ENCODE measurements around the gene MARCHF9.
"Not testable (repeated sequence)": the region's sequence is repeated elsewhere in the genome, so short reads cannot be mapped to it uniquely, and the experiment has no call there.

Gene MARCHF9

GRCh38 chr12:57754411-57755193 is at the start of gene MARCHF9:
Gene MARCHF9, plus strand, starts transcription at chr12:57755103. Its CDS starts 426 bp downstream, at chr12:57755529.
- DNase-seq, result peak; percentile 91

GRCh38 chr12:57707250-57707649 is 47.7 kb upstream of the MARCHF9 start:
- DNase-seq, result no peak

GRCh38 chr12:57708296-57708695 is 46.6 kb upstream of the MARCHF9 start:
- no peak for DNase-seq

- no peak for DNase-seq
Observed at GRCh38 chr12:57712701-57713100, 42.2 kb upstream of the MARCHF9 start.

GRCh38 chr12:57713209-57713608 is 41.7 kb upstream of the MARCHF9 start:
- no peak for DNase-seq

- DNase-seq, result not testable (repeated sequence)
Observed at GRCh38 chr12:57715036-57715748, 39.7 kb upstream of the MARCHF9 start.

GRCh38 chr12:57715786-57716185 is 39.1 kb upstream of the MARCHF9 start:
- DNase-seq, result no peak

- no peak for DNase-seq
Observed at GRCh38 chr12:57716305-57716704, 38.6 kb upstream of the MARCHF9 start.

- no peak for DNase-seq
Observed at GRCh38 chr12:57717131-57717530, 37.8 kb upstream of the MARCHF9 start.

- no peak for DNase-seq
Observed at GRCh38 chr12:57717846-57718640, 36.9 kb upstream of the MARCHF9 start.

GRCh38 chr12:57718641-57719528 is 36.0 kb upstream of the MARCHF9 start:
- DNase-seq, result no peak

GRCh38 chr12:57719777-57720605 is 34.9 kb upstream of the MARCHF9 start:
- DNase-seq, result no peak

- no peak for DNase-seq
Observed at GRCh38 chr12:57720606-57721595, 34.0 kb upstream of the MARCHF9 start.

- DNase-seq, result not testable (repeated sequence)
Observed at GRCh38 chr12:57721846-57722608, 32.9 kb upstream of the MARCHF9 start.

GRCh38 chr12:57722716-57723629 is 31.9 kb upstream of the MARCHF9 start:
- no peak for DNase-seq

- no peak for DNase-seq
Observed at GRCh38 chr12:57723630-57723962, 31.3 kb upstream of the MARCHF9 start.

GRCh38 chr12:57724003-57724935 is 30.6 kb upstream of the MARCHF9 start:
- DNase-seq, result no peak

Measured in NCI-H345 (cell line).